AG09309 (cell line): ENCODE results near the gene SLC8A1.

Experiments
- DNase-seq: peaks from one replicate; pipeline ENCODE4 v3.0.0-alpha.2; 2010; ENCODE audit warnings: low read depth
- H3K4me3 ChIP-seq: 2 replicates; pipeline ENCODE4 v1.5.1; 2011; ENCODE audit warnings: mild to moderate bottlenecking, low read depth, low read length, moderate library complexity; ENCODE audit not compliant: control insufficient read depth
- TF ChIP-seq, protein P1 (sequence below): IDR thresholded peaks from 2 replicates; pipeline ENCODE4 v1.5.1; 2011; ENCODE audit warnings: mild to moderate bottlenecking, low read depth, low read length, inconsistent platforms; ENCODE audit not compliant: insufficient read depth, control insufficient read depth; ENCODE audit errors: missing control alignments

SLC8A1 gene

DNA sequence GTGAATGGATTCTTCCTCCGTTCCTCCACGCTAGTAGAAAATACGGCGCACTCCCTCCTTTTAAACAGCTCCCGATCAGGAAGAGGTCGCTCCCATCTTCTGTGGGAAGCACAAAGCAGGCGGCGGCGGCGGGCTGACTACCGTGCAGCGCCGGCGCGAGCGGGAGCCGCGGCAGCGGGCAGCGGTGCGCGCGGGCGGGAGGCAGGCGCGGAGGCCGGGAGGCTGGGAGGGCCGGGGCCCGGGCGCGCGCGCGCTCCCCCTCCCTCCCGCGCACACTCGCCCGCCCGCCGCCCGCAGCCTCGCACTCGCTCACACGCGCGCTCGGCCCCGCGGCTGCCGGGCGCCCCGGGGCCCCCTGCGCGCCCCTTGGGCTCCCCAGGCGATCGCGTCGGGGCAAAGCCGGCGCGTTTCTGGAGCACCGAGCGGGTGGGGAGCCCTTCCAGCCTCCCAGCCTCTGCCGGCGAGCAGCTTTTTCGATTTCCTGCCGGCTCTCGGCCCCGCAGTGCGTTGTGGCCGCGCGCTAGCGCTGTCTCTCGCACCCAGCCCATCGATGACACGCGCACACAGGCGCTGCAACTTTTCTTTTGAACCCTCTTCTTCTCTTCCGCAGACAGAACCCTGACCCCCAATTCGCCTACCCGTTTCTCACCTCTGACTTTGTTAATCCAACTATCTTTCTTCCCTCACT lies at the start of gene SLC8A1:
TSS of gene SLC8A1 (minus strand) at position 173 of the 688 bp plus-strand sequence.
- peak within 1 kb of the TSS; percentile 94 for H3K4me3 ChIP-seq
- no peak for DNase-seq
- TF ChIP-seq, protein P1, sequence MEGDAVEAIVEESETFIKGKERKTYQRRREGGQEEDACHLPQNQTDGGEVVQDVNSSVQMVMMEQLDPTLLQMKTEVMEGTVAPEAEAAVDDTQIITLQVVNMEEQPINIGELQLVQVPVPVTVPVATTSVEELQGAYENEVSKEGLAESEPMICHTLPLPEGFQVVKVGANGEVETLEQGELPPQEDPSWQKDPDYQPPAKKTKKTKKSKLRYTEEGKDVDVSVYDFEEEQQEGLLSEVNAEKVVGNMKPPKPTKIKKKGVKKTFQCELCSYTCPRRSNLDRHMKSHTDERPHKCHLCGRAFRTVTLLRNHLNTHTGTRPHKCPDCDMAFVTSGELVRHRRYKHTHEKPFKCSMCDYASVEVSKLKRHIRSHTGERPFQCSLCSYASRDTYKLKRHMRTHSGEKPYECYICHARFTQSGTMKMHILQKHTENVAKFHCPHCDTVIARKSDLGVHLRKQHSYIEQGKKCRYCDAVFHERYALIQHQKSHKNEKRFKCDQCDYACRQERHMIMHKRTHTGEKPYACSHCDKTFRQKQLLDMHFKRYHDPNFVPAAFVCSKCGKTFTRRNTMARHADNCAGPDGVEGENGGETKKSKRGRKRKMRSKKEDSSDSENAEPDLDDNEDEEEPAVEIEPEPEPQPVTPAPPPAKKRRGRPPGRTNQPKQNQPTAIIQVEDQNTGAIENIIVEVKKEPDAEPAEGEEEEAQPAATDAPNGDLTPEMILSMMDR = no peak

DNA sequence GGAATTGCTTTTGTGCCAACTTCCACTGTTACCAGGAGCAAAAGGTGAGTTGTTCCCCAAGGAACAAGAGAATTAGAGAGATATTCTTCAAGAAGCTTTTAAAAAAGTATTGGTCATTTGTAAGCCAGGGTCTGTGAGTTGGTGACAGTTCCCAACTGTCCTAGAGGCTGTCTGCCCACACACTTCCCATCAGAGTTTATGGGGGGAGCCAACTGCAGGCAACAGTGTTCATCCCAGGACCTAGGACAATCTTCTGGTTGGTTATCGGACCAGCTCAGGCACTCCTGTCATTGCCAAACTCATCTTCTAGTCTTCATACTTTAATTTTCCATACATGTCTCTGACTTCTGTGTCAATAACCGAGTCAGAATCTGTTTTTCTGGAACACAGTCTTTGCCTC lies 47.5 kb upstream of the SLC8A1 start:
- TF ChIP-seq, protein P1 = no peak
- DNase-seq = no peak
- H3K4me3 ChIP-seq = no peak overlapping the region

DNA sequence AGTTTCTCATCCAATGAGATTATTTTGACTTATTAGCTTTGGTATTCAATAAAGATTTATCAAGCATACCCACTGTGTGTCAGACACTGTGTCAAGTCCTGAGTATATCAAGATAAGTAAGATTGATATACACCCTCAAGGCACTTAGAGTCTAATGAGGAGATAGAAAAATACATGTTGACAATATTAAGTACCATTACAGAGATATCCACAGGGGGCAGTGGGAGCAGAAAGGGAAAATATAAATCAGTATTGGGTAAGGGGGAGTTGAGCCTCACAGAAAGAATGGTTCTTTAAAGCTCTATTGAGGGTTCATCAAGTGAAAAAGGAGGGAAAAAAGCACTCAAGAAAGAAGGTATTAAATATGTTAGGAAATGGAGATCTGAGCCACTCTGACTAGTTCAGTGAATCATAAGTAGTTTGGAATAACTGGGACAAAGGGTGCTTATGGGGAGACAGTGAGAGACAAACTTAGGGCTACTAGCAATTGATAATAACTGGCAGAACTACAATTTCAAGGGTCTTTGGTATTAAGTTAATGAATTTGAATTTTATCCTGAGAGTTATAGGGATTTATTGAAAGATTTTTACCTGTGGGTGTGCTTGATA lies 45.5 kb upstream of the SLC8A1 start:
- no peak overlapping the region for H3K4me3 ChIP-seq
- TF ChIP-seq, protein P1 = no peak
- no peak for DNase-seq

DNA sequence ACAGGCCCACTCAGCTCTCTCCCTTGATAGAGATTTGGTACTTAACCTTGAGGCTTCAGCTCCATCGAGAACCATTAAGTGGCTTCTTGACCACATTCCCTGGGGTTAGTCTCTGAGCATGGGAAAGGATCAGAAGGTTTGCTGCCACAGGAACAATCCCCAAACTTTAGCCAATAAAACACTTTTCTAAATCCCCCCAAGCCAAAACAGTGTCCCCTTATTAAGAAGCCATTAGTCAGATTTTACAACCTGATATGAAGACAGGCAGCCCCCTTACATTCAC lies 37.7 kb upstream of the SLC8A1 start:
- no peak overlapping the region for H3K4me3 ChIP-seq
- no peak for DNase-seq
- TF ChIP-seq, protein P1 = no peak

DNA sequence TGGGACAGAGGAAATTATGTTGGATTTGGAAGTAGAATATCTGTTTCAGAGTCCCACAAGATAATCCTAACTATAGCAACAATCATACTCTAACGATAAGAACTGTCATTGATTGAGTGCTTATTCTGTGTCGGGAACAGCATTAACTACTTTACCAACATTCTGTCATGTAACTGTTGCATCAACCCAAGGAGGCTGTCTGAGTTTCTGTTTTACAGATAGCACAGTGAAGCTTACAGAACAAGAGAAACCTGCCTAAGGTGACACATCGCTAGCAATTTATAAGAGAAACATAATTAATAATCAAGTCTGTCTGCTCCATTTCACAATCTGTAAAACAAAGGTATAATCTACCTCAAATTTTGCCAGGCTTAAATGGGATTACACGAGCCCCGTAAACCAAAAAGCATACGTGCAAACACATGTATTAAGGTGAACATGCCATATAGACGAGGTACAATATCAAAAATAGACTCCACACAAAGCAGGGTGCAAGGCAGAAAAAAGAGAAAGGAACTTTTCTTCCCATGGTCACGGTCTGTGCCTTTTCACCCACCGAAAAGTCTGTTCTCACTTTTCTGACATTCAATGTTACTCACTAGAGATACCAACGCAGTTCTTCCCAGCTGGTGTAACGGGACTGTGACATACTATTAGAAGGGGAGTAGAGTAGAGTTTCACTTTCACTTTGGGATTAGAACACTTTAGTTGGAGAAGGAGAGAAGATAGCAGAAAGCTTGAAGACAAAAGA lies 37.2 kb upstream of the SLC8A1 start:
- TF ChIP-seq, protein P1 = no peak
- DNase-seq = no peak
- no peak overlapping the region for H3K4me3 ChIP-seq

DNA sequence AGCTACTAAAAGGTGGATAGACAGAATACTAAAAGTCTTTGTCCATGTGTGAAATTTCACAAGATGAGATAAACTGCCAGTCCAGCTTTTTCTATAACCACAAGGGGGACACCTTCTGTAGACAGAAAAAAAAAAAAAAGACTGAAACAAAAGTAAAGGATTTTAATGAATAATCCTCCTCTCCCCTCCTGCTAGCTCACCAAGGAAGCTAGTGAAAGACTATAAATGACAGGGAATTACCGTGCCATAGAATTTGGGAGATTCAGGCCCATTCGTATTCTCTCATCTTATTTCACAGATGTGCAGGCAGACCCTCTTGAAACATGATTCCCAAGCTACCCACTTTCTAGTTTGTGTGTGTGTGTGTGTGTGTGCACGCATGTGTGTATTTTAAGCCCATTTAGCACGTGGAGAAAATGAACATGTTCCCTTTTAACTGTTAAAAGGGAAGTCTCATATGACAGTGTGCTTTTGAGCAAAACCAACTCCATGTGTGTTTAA lies 36.3 kb upstream of the SLC8A1 start:
- TF ChIP-seq, protein P1 = peak; percentile 54
- peak; percentile 29 for DNase-seq
- no peak overlapping the region for H3K4me3 ChIP-seq
